WTC11 (cell line): Measurements from ENCODE around the gene DNAJC5G. TPM values are rescaled to one million over a fixed set of nuclear protein-coding genes. Genes with fewer than 3 reads are reported as not detected.
A peak's percentile ranks its signal among the peaks of the same experiment; 100 is the strongest.
"Not testable (repeated sequence)": the region's sequence is repeated elsewhere in the genome, so short reads cannot be mapped to it uniquely, and the experiment has no call there.

Experiments
- ATAC-seq: fragments of 200-7000 bp; cut with Tn5 transposase; 2 replicates; pipeline ENCODE4 v1.10.0; 2021; ENCODE audit warnings: mild to moderate bottlenecking, moderate library complexity
- CTCF ChIA-PET: fragments of 300-600 bp; sonication (Branson Sonifier 250); formaldehyde crosslinking; loops from one replicate; lab custom pipeline; 2021; ENCODE audit warnings: antibody characterized with exemption; lab: Charles Lee
- POLR2A ChIA-PET: fragments of 350-600 bp; sonication (Branson Sonifier 250); formaldehyde crosslinking; loops from one replicate; lab custom pipeline; 2021; ENCODE audit warnings: antibody characterized with exemption; lab: Charles Lee
- DNase-seq: peaks from one replicate; pipeline ENCODE4 v3.0.0; 2021; ENCODE audit warnings: low spot score
- H3K27ac Mint-ChIP-seq: 2 replicates; pipeline ENCODE4 v1.8.0; 2021; ENCODE audit warnings: mixed read lengths
- H3K27me3 Mint-ChIP-seq: 2 replicates; pipeline ENCODE4 v1.8.0; 2021; ENCODE audit warnings: low read depth, mild to moderate bottlenecking, moderate library complexity, mixed read lengths
- H3K36me3 Mint-ChIP-seq: 2 replicates; pipeline ENCODE4 v1.8.0; 2021; ENCODE audit warnings: mixed read lengths
- H3K4me1 Mint-ChIP-seq: 2 replicates; pipeline ENCODE4 v1.8.0; 2022; ENCODE audit warnings: mixed read lengths
- H3K4me3 Mint-ChIP-seq: 2 replicates; pipeline ENCODE4 v1.8.0; 2021; ENCODE audit warnings: mild to moderate bottlenecking, moderate library complexity, mixed read lengths
- H3K9me3 Mint-ChIP-seq: 2 replicates; pipeline ENCODE4 v1.8.0; 2021; ENCODE audit warnings: mixed read lengths
- ATF1 ChIP-seq: sonication (generic); formaldehyde crosslinking; IDR thresholded peaks from 2 replicates; pipeline ENCODE4 v1.8.1; 2023; ENCODE audit warnings: mild to moderate bottlenecking, moderate library complexity, missing genetic modification reagents
- ESRRA ChIP-seq: sonication (generic); formaldehyde crosslinking; IDR thresholded peaks from 2 replicates; pipeline ENCODE4 v1.8.1; 2022; ENCODE audit warnings: mild to moderate bottlenecking, missing genetic modification reagents, borderline replicate concordance
- ETV6 ChIP-seq: sonication (generic); formaldehyde crosslinking; IDR thresholded peaks from 2 replicates; pipeline ENCODE4 v1.8.1; 2022; ENCODE audit warnings: mild to moderate bottlenecking, missing genetic modification reagents
- IRF1 ChIP-seq: sonication (generic); formaldehyde crosslinking; IDR thresholded peaks from 2 replicates; pipeline ENCODE4 v1.8.0; 2023; ENCODE audit warnings: missing genetic modification reagents
- IRF2 ChIP-seq: sonication (generic); formaldehyde crosslinking; IDR thresholded peaks from 2 replicates; pipeline ENCODE4 v1.8.0; 2022; ENCODE audit warnings: low read depth, missing genetic modification reagents, borderline replicate concordance
- NFE2L1 ChIP-seq: sonication (generic); formaldehyde crosslinking; IDR thresholded peaks from 2 replicates; pipeline ENCODE4 v1.8.1; 2023; ENCODE audit warnings: missing genetic modification reagents
- NR2C2 ChIP-seq: sonication (generic); formaldehyde crosslinking; IDR thresholded peaks from 2 replicates; pipeline ENCODE4 v1.8.0; 2022; ENCODE audit warnings: mild to moderate bottlenecking, missing genetic modification reagents
- PREB ChIP-seq: sonication (generic); formaldehyde crosslinking; IDR thresholded peaks from 2 replicates; pipeline ENCODE4 v1.8.1; 2022; ENCODE audit warnings: mild to moderate bottlenecking, missing genetic modification reagents, moderate library complexity, borderline replicate concordance
- USF1 ChIP-seq: sonication (generic); formaldehyde crosslinking; IDR thresholded peaks from 2 replicates; pipeline ENCODE4 v1.8.0; 2022; ENCODE audit warnings: mild to moderate bottlenecking, missing genetic modification reagents
- USF2 ChIP-seq: sonication (generic); formaldehyde crosslinking; IDR thresholded peaks from 2 replicates; pipeline ENCODE4 v1.8.1; 2023; ENCODE audit warnings: mild to moderate bottlenecking, missing genetic modification reagents, moderate library complexity
- ZMAT4 ChIP-seq: fragments of 250-450 bp; sonication (Bioruptor Pico); IDR thresholded peaks from 2 replicates; pipeline ENCODE4 v1.9.0; 2021; ENCODE audit warnings: mild to moderate bottlenecking
- ZNF121 ChIP-seq: sonication (generic); formaldehyde crosslinking; IDR thresholded peaks from 2 replicates; pipeline ENCODE4 v1.8.0; 2023; ENCODE audit warnings: missing genetic modification reagents
- ZNF138 ChIP-seq: sonication (generic); formaldehyde crosslinking; conservative IDR thresholded peaks from 2 replicates; pipeline ENCODE4 v1.8.1; 2022; ENCODE audit warnings: mild to moderate bottlenecking, moderate library complexity, missing genetic modification reagents
- total RNA-seq: library from RNA; stranded (reverse); gene quantifications from 3 replicates; pipeline ENCODE4 v1.2.3, GENCODE V29; 2021
- TF ChIP-seq, protein P1 (sequence below): sonication (generic); formaldehyde crosslinking; IDR thresholded peaks from 2 replicates; pipeline ENCODE4 v1.8.1; 2022; ENCODE audit warnings: mild to moderate bottlenecking, moderate library complexity, missing genetic modification reagents
- TF ChIP-seq, protein P2 (sequence below): sonication (generic); formaldehyde crosslinking; IDR thresholded peaks from 2 replicates; pipeline ENCODE4 v1.8.0; 2022; ENCODE audit warnings: missing genetic modification reagents

Gene DNAJC5G
- total RNA-seq, 1 experiment from 2014 or later: 0.44 TPM

- TF ChIP-seq USF2 (CRISPR knock-in tag): no peak
- no peak for TF ChIP-seq ATF1 (CRISPR knock-in tag)
- TF ChIP-seq ZMAT4 (CRISPR knock-in tag): no peak
- no peak for TF ChIP-seq IRF2
Observed at GRCh38 chr2:27313882-27314645, 38.8 kb downstream of the DNAJC5G start (continued).

DNA sequence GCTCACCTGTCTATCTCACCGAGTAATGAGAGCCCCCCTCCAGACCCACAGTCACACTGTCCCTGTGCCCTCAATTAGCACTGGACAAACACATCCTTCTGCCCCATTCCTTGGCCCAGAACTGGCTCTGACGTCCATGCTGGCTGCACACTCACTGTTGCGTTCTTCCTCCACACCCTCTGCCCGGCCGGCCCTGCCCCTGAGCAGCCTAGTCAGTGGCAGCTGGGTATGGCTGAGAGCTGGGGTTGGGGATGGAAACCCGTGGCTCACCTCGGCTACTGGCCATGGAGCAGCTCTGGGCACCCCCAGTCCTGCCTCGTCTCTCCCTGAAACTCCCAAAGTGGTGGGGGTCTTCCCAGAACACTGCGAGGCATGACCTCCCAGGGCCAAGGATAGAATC lies 39.5 kb downstream of the DNAJC5G start:
- Mint-ChIP-seq H3K27me3 (peaks cover 1% of the 10 kb centered on the region), H3K4me1 (peaks cover 6% of the 10 kb centered on the region), H3K36me3 (peaks cover 2% of the 10 kb centered on the region), H3K27ac (no peak overlapping the region), H3K4me3 (no peak overlapping the region), H3K9me3 (no peaks in the 10 kb centered on the region)
- no peak for TF ChIP-seq ESRRA (CRISPR knock-in tag)
- no peak for TF ChIP-seq ETV6 (CRISPR knock-in tag)
- ATAC-seq (no peak), DNase-seq (no peak)
- ChIA-PET POLR2A (interaction anchor here (0.6 kb wide), 1 partner anchor 11 kb away, joined by 4 read pairs; no protein-coding TSS in a partner anchor), CTCF (interaction anchor here (1.5 to 2.7 kb wide), 2 partner anchors 12 to 64 kb away, joined by 3 to 20 read pairs; no protein-coding TSS in a partner anchor)

- ChIA-PET CTCF (interaction anchor here (1.5 to 2.7 kb wide), 2 partner anchors 12 to 64 kb away, joined by 3 to 20 read pairs; no protein-coding TSS in a partner anchor), POLR2A (interaction anchor here (0.6 kb wide), 1 partner anchor 12 kb away, joined by 4 read pairs; no protein-coding TSS in a partner anchor)
- H3K27ac Mint-ChIP-seq: no peak overlapping the region
- peak; percentile 65 for ATAC-seq
- no peaks in the 10 kb centered on the region for H3K36me3 Mint-ChIP-seq
- H3K4me1 Mint-ChIP-seq: peaks cover 6% of the 10 kb centered on the region
- no peaks in the 10 kb centered on the region for H3K9me3 Mint-ChIP-seq
- H3K4me3 Mint-ChIP-seq: no peak overlapping the region
- no peaks in the 10 kb centered on the region; the same call in none of the 2 replicates for H3K27me3 Mint-ChIP-seq
- DNase-seq: no peak
- TF ChIP-seq, protein P1, sequence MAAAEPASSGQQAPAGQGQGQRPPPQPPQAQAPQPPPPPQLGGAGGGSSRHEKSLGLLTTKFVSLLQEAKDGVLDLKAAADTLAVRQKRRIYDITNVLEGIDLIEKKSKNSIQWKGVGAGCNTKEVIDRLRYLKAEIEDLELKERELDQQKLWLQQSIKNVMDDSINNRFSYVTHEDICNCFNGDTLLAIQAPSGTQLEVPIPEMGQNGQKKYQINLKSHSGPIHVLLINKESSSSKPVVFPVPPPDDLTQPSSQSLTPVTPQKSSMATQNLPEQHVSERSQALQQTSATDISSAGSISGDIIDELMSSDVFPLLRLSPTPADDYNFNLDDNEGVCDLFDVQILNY: no peak
- no peak for TF ChIP-seq PREB (CRISPR knock-in tag)
- no peak for TF ChIP-seq ZNF138
Observed at GRCh38 chr2:27315122-27315521, 39.9 kb downstream of the DNAJC5G start.

DNA sequence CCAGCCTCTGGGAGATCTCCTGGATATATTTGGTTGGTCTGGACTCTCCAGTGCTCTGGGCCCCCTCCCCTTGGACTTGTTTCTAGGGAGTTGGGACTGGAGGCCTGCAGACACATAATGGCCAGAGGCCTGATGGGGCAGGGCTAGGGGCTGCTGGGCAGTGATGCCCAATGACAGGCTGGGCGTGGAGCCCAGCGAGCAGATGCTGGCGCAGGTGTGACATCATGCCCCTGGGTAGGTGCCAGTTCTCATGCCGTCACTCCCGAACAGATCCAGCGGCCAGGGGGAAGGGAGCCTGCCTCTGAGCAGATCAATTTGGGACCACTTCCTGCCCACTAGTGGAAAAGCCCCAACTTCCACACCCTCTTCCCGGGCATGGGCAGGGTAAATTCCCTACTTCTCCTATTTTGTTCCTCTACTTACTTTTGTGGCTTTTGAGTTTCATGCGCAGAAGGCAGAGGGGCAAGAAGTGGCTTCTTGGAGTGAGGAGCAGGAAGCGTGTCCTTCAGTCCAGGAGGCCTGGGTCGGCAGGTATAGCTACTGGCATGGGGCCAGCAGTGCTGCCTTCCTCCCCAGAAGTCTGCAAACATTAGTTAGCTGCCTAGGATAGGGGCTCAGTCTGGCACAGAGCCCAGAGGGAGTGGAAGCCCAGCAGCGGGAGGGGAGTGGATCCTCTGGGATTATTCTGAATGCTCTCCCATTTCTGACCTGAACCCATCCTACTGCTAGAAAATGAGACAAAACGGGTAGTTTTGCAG lies 41.6 kb downstream of the DNAJC5G start:
- H3K36me3 Mint-ChIP-seq: no peaks in the 10 kb centered on the region
- H3K4me3 Mint-ChIP-seq: no peak overlapping the region
- POLR2A ChIA-PET: no interaction called here
- peaks cover 12% of the 10 kb centered on the region for H3K4me1 Mint-ChIP-seq
- H3K9me3 Mint-ChIP-seq: no peaks in the 10 kb centered on the region
- TF ChIP-seq NR2C2 (CRISPR knock-in tag) (no peak), ZNF121 (CRISPR knock-in tag) (no peak), IRF1 (CRISPR knock-in tag) (no peak), USF1 (no peak), NFE2L1 (CRISPR knock-in tag) (no peak)
- TF ChIP-seq, protein P2, sequence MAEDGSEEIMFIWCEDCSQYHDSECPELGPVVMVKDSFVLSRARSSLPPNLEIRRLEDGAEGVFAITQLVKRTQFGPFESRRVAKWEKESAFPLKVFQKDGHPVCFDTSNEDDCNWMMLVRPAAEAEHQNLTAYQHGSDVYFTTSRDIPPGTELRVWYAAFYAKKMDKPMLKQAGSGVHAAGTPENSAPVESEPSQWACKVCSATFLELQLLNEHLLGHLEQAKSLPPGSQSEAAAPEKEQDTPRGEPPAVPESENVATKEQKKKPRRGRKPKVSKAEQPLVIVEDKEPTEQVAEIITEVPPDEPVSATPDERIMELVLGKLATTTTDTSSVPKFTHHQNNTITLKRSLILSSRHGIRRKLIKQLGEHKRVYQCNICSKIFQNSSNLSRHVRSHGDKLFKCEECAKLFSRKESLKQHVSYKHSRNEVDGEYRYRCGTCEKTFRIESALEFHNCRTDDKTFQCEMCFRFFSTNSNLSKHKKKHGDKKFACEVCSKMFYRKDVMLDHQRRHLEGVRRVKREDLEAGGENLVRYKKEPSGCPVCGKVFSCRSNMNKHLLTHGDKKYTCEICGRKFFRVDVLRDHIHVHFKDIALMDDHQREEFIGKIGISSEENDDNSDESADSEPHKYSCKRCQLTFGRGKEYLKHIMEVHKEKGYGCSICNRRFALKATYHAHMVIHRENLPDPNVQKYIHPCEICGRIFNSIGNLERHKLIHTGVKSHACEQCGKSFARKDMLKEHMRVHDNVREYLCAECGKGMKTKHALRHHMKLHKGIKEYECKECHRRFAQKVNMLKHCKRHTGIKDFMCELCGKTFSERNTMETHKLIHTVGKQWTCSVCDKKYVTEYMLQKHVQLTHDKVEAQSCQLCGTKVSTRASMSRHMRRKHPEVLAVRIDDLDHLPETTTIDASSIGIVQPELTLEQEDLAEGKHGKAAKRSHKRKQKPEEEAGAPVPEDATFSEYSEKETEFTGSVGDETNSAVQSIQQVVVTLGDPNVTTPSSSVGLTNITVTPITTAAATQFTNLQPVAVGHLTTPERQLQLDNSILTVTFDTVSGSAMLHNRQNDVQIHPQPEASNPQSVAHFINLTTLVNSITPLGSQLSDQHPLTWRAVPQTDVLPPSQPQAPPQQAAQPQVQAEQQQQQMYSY: no peak
- TF ChIP-seq, protein P1: no peak
- DNase-seq: no peak
- no peaks in the 10 kb centered on the region; the same call in 1 of the 2 replicates for H3K27me3 Mint-ChIP-seq
- no peak overlapping the region for H3K27ac Mint-ChIP-seq
- CTCF ChIA-PET: interaction anchor here (2.3 kb wide), 1 partner anchor 14 kb away, joined by 5 read pairs; no protein-coding TSS in a partner anchor
- ATAC-seq: no peak

- DNase-seq, H3K27ac Mint-ChIP-seq, H3K9me3 Mint-ChIP-seq, ATAC-seq, H3K4me3 Mint-ChIP-seq, H3K27me3 Mint-ChIP-seq, H3K36me3 Mint-ChIP-seq, POLR2A ChIA-PET: not testable (repeated sequence)
- CTCF ChIA-PET: interaction anchor here (0.6 to 2.2 kb wide), 5 partner anchors 17 to 233 kb away, joined by 3 to 5 read pairs (median 3); partner anchors contain the start of genes KHK and TRIM54
- H3K4me1 Mint-ChIP-seq: peaks cover 17% of the 10 kb centered on the region
Observed at GRCh38 chr2:27319839-27320238, 44.6 kb downstream of the DNAJC5G start.
